HTR-8/SVneo (cell line): Measurements from ENCODE around the gene SIRPA.

Experiments used
- DNase-seq: peaks from one replicate; pipeline ENCODE4 v3.0.0; 2011; ENCODE audit warnings: low spot score, mixed read lengths; ENCODE audit not compliant: insufficient read length
- FAIRE-seq: peaks from 2 replicates; lab custom pipeline; 2011; peaks lifted over from hg19 to GRCh38; lab: Jason Lieb, UNC

SIRPA gene

GRCh38 chr20:1965520-1966351, 70.5 kb downstream of the SIRPA start:
- FAIRE-seq (peak; percentile 84), DNase-seq (peak; percentile 76)

- FAIRE-seq (no peak), DNase-seq (no peak)
Measured at GRCh38 chr20:1968964-1969363, 73.8 kb downstream of the SIRPA start.

- FAIRE-seq (no peak), DNase-seq (no peak)
Measured at GRCh38 chr20:1971893-1972586, 76.8 kb downstream of the SIRPA start.

- no peak for DNase-seq
- FAIRE-seq: no peak
Measured at GRCh38 chr20:1973601-1974440, 78.6 kb downstream of the SIRPA start.

GRCh38 chr20:1975291-1975690, 80.1 kb downstream of the SIRPA start:
- FAIRE-seq: no peak

GRCh38 chr20:1979106-1979778, 84.0 kb downstream of the SIRPA start:
- no peak for DNase-seq
- FAIRE-seq: no peak

More at GRCh38 chr20:1975291-1975690, 80.1 kb downstream of the SIRPA start:
- DNase-seq: no peak

- no peak for FAIRE-seq
- DNase-seq: no peak
Measured at GRCh38 chr20:1982686-1983085, 87.5 kb downstream of the SIRPA start.

GRCh38 chr20:1983301-1983700, 88.1 kb downstream of the SIRPA start:
- no peak for DNase-seq
- FAIRE-seq: no peak

- FAIRE-seq: no peak
- DNase-seq: no peak
Measured at GRCh38 chr20:1987826-1988225, 92.6 kb downstream of the SIRPA start.
